Immature natural killer cell (primary cell): ENCODE data around the gene LAMP1. TPM values are rescaled to one million over a fixed set of nuclear protein-coding genes. Genes with fewer than 3 reads are reported as not detected.
"Not testable (repeated sequence)": the region's sequence is repeated elsewhere in the genome, so short reads cannot be mapped to it uniquely, and the experiment has no call there.

Experiments used
- DNase-seq, 3 donors: peaks; one replicate each; pipeline ENCODE4 v3.0.0; 2022; ENCODE audit warnings: mixed read lengths in 1 of 3
- H3K27ac Mint-ChIP-seq, 6 donors: one replicate each; pipeline ENCODE4 v1.8.0; 2020; ENCODE audit warnings: mixed read lengths in 6 of 6, mild to moderate bottlenecking in 5 of 6, inconsistent platforms in 4 of 6, moderate library complexity in 3 of 6
- H3K27me3 Mint-ChIP-seq, 3 donors: one replicate each; pipeline ENCODE4 v1.8.0; 2020 to 2021; ENCODE audit warnings: low read depth in 3 of 3, mild to moderate bottlenecking in 3 of 3, mixed read lengths in 3 of 3, moderate library complexity in 3 of 3, inconsistent platforms in 1 of 3
- H3K36me3 Mint-ChIP-seq, 3 donors: one replicate each; pipeline ENCODE4 v1.8.0; 2020; ENCODE audit warnings: mixed read lengths in 3 of 3, inconsistent platforms in 2 of 3, mild to moderate bottlenecking in 2 of 3
- H3K4me1 Mint-ChIP-seq, 2 donors: one replicate each; pipeline ENCODE4 v1.8.0; 2020; ENCODE audit warnings: inconsistent platforms in 2 of 2, mild to moderate bottlenecking in 2 of 2, mixed read lengths in 2 of 2, moderate library complexity in 1 of 2
- H3K4me3 Mint-ChIP-seq, 5 donors: one replicate each; pipeline ENCODE4 v1.8.0; 2020; ENCODE audit warnings: mild to moderate bottlenecking in 5 of 5, mixed read lengths in 5 of 5, inconsistent platforms in 3 of 5, moderate library complexity in 3 of 5
- H3K9me3 Mint-ChIP-seq, 6 donors: one replicate each; pipeline ENCODE4 v1.8.0; 2020; ENCODE audit warnings: mild to moderate bottlenecking in 6 of 6, mixed read lengths in 6 of 6, inconsistent platforms in 4 of 6, moderate library complexity in 3 of 6
- polyA plus RNA-seq, 3 donors: library from polyadenylated mRNA; unstranded; fragments of 300-500 nt; fragmentation: Illumina TruSeq; gene quantifications; one replicate each; pipeline ENCODE4 v1.2.3, GENCODE V29; 2021

LAMP1 gene
- polyA plus RNA-seq, 3 donors from 2014 or later = 23.4 to 48.9 (median 27.8) TPM

GRCh38 chr13:113343692-113343968 lies 46.6 kb downstream of the LAMP1 start:
- H3K4me1 Mint-ChIP-seq = no peaks in the 10 kb centered on the region
- peaks cover 0 to 5% (median 0%) of the 10 kb centered on the region in 3 donors for H3K36me3 Mint-ChIP-seq
- peaks cover 0 to 3% (median 0%) of the 10 kb centered on the region in 3 donors for H3K27me3 Mint-ChIP-seq
- H3K27ac Mint-ChIP-seq = no peak overlapping the region
- DNase-seq = no peak
- peaks cover 0 to 9% (median 5%) of the 10 kb centered on the region in 6 donors for H3K9me3 Mint-ChIP-seq
- H3K4me3 Mint-ChIP-seq = no peak overlapping the region

GRCh38 chr13:113345486-113345885 lies 48.4 kb downstream of the LAMP1 start:
- peaks cover 0 to 5% (median 0%) of the 10 kb centered on the region in 3 donors for H3K36me3 Mint-ChIP-seq
- no peak overlapping the region for H3K27ac Mint-ChIP-seq
- H3K27me3 Mint-ChIP-seq = peaks cover 0 to 6% (median 0%) of the 10 kb centered on the region in 3 donors
- no peak for DNase-seq
- H3K4me1 Mint-ChIP-seq = no peaks in the 10 kb centered on the region
- H3K4me3 Mint-ChIP-seq = no peak overlapping the region
- peaks cover 0 to 9% (median 5%) of the 10 kb centered on the region in 6 donors for H3K9me3 Mint-ChIP-seq

GRCh38 chr13:113347736-113348225 lies 50.7 kb downstream of the LAMP1 start:
- not testable (repeated sequence) for H3K27ac Mint-ChIP-seq, H3K4me1 Mint-ChIP-seq, H3K27me3 Mint-ChIP-seq, H3K9me3 Mint-ChIP-seq, DNase-seq, H3K4me3 Mint-ChIP-seq, H3K36me3 Mint-ChIP-seq

- H3K36me3 Mint-ChIP-seq = peaks cover 0 to 5% (median 0%) of the 10 kb centered on the region in 3 donors
- H3K4me3 Mint-ChIP-seq = no peak overlapping the region
- peaks cover 0 to 9% (median 5%) of the 10 kb centered on the region in 6 donors for H3K9me3 Mint-ChIP-seq
- H3K4me1 Mint-ChIP-seq = no peaks in the 10 kb centered on the region
- DNase-seq = no peak
- no peak overlapping the region for H3K27ac Mint-ChIP-seq
- peaks cover 0 to 10% (median 0%) of the 10 kb centered on the region in 3 donors for H3K27me3 Mint-ChIP-seq
Observed at GRCh38 chr13:113348591-113348990, 51.6 kb downstream of the LAMP1 start.

GRCh38 chr13:113349050-113349449 lies 52.0 kb downstream of the LAMP1 start:
- Mint-ChIP-seq H3K4me3 (no peak overlapping the region), H3K4me1 (no peaks in the 10 kb centered on the region), H3K27ac (no peak overlapping the region)

GRCh38 chr13:113349491-113349890 lies 52.5 kb downstream of the LAMP1 start:
- H3K4me1 Mint-ChIP-seq = no peaks in the 10 kb centered on the region
- H3K36me3 Mint-ChIP-seq = peaks cover 0 to 5% (median 0%) of the 10 kb centered on the region in 3 donors
- peaks cover 0 to 9% (median 5%) of the 10 kb centered on the region in 6 donors for H3K9me3 Mint-ChIP-seq
- no peak overlapping the region for H3K4me3 Mint-ChIP-seq
- no peak overlapping the region for H3K27ac Mint-ChIP-seq
- peaks cover 0 to 10% (median 0%) of the 10 kb centered on the region in 3 donors for H3K27me3 Mint-ChIP-seq
- DNase-seq = no peak

More at GRCh38 chr13:113349050-113349449, 52.0 kb downstream of the LAMP1 start:
- no peak for DNase-seq
- Mint-ChIP-seq H3K27me3 (peaks cover 0 to 10% (median 0%) of the 10 kb centered on the region in 3 donors), H3K36me3 (peaks cover 0 to 5% (median 0%) of the 10 kb centered on the region in 3 donors), H3K9me3 (peaks cover 0 to 9% (median 5%) of the 10 kb centered on the region in 6 donors)

GRCh38 chr13:113350065-113350937 lies 53.3 kb downstream of the LAMP1 start:
- H3K4me1 Mint-ChIP-seq = no peaks in the 10 kb centered on the region
- H3K4me3 Mint-ChIP-seq = no peak overlapping the region
- DNase-seq = no peak
- no peak overlapping the region for H3K27ac Mint-ChIP-seq
- peaks cover 0 to 10% (median 0%) of the 10 kb centered on the region in 3 donors for H3K27me3 Mint-ChIP-seq
- peaks cover 0 to 4% (median 0%) of the 10 kb centered on the region in 3 donors for H3K36me3 Mint-ChIP-seq
- peaks cover 0 to 6% (median 5%) of the 10 kb centered on the region in 6 donors for H3K9me3 Mint-ChIP-seq

- H3K27ac Mint-ChIP-seq = no peak overlapping the region
- peaks cover 0 to 10% (median 0%) of the 10 kb centered on the region in 3 donors for H3K27me3 Mint-ChIP-seq
- H3K4me1 Mint-ChIP-seq = no peaks in the 10 kb centered on the region
- H3K4me3 Mint-ChIP-seq = no peak overlapping the region
- DNase-seq = no peak
- H3K9me3 Mint-ChIP-seq = peaks cover 0 to 2% (median 0%) of the 10 kb centered on the region in 6 donors
- no peaks in the 10 kb centered on the region for H3K36me3 Mint-ChIP-seq
Observed at GRCh38 chr13:113350938-113351335, 53.9 kb downstream of the LAMP1 start.

GRCh38 chr13:113351514-113352026 lies 54.5 kb downstream of the LAMP1 start:
- peaks cover 0 to 10% (median 2%) of the 10 kb centered on the region in 3 donors for H3K27me3 Mint-ChIP-seq
- no peaks in the 10 kb centered on the region for H3K4me1 Mint-ChIP-seq
- H3K4me3 Mint-ChIP-seq = no peak overlapping the region
- DNase-seq = no peak
- H3K36me3 Mint-ChIP-seq = no peaks in the 10 kb centered on the region
- no peak overlapping the region for H3K27ac Mint-ChIP-seq
- peaks cover 0 to 2% (median 0%) of the 10 kb centered on the region in 6 donors for H3K9me3 Mint-ChIP-seq

GRCh38 chr13:113353254-113353653 lies 56.2 kb downstream of the LAMP1 start:
- no peak for DNase-seq
- Mint-ChIP-seq H3K27me3 (peaks cover 0 to 7% (median 2%) of the 10 kb centered on the region in 3 donors), H3K4me1 (no peaks in the 10 kb centered on the region), H3K27ac (no peak overlapping the region), H3K36me3 (no peaks in the 10 kb centered on the region), H3K4me3 (no peak overlapping the region), H3K9me3 (no peaks in the 10 kb centered on the region)

- DNase-seq = no peak
- peaks cover 0 to 7% (median 2%) of the 10 kb centered on the region in 3 donors for H3K27me3 Mint-ChIP-seq
- H3K9me3 Mint-ChIP-seq = no peaks in the 10 kb centered on the region
- H3K4me1 Mint-ChIP-seq = no peaks in the 10 kb centered on the region
- H3K36me3 Mint-ChIP-seq = no peaks in the 10 kb centered on the region
- H3K27ac Mint-ChIP-seq = no peak overlapping the region
- H3K4me3 Mint-ChIP-seq = no peak overlapping the region
Observed at GRCh38 chr13:113354831-113355610, 58.0 kb downstream of the LAMP1 start.

- H3K9me3 Mint-ChIP-seq = no peaks in the 10 kb centered on the region
- H3K27me3 Mint-ChIP-seq = peaks cover 2 to 7% (median 3%) of the 10 kb centered on the region in 3 donors
- H3K27ac Mint-ChIP-seq = no peak overlapping the region
- DNase-seq = no peak
- no peak overlapping the region for H3K4me3 Mint-ChIP-seq
- no peaks in the 10 kb centered on the region for H3K36me3 Mint-ChIP-seq
- H3K4me1 Mint-ChIP-seq = no peaks in the 10 kb centered on the region
Observed at GRCh38 chr13:113355621-113356020, 58.6 kb downstream of the LAMP1 start.

GRCh38 chr13:113356596-113356995 lies 59.6 kb downstream of the LAMP1 start:
- no peak overlapping the region for H3K27ac Mint-ChIP-seq
- no peak overlapping the region for H3K4me3 Mint-ChIP-seq
- peaks cover 2 to 5% (median 3%) of the 10 kb centered on the region in 3 donors for H3K27me3 Mint-ChIP-seq
- H3K36me3 Mint-ChIP-seq = no peaks in the 10 kb centered on the region
- no peak for DNase-seq
- H3K4me1 Mint-ChIP-seq = no peaks in the 10 kb centered on the region
- no peaks in the 10 kb centered on the region for H3K9me3 Mint-ChIP-seq
